Stimulated activated CD8-positive, alpha-beta memory T cell treated with anti-CD3 and anti-CD28 coated beads, Interleukin-12 subunit alpha, Interleukin-12 subunit beta, amount 100 ng/mL, for 24 hours (primary cell): ENCODE data around the gene HMCN2.

ENCODE experiments used
- DNase-seq: peaks from one replicate; pipeline ENCODE4 v3.0.0-alpha.2; 2020; ENCODE audit errors: extremely low read depth

Gene HMCN2, protein sequence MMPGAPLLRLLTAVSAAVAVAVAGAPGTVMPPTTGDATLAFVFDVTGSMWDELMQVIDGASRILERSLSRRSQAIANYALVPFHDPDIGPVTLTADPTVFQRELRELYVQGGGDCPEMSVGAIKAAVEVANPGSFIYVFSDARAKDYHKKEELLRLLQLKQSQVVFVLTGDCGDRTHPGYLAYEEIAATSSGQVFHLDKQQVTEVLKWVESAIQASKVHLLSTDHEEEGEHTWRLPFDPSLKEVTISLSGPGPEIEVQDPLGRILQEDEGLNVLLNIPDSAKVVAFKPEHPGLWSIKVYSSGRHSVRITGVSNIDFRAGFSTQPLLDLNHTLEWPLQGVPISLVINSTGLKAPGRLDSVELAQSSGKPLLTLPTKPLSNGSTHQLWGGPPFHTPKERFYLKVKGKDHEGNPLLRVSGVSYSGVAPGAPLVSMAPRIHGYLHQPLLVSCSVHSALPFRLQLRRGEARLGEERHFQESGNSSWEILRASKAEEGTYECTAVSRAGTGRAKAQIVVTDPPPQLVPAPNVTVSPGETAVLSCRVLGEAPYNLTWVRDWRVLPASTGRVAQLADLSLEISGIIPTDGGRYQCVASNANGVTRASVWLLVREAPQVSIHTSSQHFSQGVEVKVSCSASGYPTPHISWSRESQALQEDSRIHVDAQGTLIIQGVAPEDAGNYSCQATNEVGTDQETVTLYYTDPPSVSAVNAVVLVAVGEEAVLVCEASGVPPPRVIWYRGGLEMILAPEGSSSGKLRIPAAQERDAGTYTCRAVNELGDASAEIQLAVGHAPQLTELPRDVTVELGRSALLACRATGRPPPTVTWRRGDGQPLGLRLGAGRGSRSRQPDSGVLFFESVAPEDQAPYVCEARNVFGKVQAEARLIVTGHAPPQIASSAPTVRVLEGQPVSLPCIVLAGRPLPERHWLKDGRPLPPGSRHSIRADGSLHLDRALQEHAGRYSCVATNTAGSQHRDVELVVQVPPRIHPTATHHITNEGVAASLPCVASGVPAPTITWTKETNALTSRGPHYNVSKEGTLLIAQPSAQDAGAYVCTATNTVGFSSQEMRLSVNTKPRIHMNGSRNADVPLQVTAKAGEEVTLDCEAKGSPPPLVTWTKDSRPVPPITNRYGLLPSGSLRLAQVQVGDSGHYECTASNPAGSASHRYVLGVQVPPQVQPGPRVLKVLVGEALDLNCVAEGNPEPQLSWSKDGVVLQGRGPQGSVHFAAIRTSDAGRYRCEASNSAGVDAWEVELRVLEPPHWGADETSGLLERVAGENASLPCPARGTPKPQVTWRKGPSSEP (N-terminal part only)

DNA sequence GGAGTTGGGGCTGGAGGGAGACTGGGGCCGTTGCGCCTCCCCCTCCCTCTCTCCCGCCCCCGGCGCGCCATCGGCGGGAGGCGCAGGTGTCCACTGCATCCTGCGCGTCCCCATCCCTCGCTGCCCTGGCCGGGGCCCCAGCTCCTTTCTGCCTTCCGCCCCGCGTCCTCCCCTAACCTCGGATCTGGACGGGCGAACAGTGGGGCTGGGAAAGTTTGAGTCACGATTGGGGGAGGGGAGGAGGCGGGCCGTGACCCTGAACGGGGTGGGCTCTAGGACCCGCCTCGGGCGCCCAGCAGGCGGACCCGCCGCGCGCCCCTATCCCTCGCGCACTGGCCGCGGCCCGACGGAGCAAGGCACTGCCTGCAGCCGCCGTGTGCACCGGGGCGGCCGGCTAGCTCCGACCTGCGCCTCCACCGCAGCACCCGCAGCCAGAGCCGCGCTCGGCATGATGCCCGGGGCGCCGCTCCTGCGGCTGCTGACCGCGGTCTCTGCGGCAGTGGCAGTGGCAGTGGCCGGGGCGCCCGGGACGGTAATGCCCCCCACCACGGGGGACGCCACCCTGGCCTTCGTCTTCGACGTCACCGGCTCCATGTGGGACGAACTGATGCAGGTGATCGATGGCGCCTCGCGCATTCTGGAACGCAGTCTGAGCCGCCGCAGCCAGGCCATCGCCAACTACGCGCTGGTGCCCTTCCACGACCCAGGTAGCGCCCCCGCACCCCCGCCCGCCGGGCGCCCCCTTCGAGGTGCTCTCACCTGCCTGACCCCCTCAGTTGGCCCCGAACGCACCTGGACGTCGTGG, at the start of gene HMCN2:
Gene HMCN2, plus strand, starts transcription at position 330 of the 805 bp plus-strand sequence. Its CDS starts 119 bp downstream, at position 449.
- no peak for DNase-seq

- DNase-seq = no peak
These were observed 47.7 kb upstream of the HMCN2 start for GRCh38 chr9:130217838-130218237.

DNA sequence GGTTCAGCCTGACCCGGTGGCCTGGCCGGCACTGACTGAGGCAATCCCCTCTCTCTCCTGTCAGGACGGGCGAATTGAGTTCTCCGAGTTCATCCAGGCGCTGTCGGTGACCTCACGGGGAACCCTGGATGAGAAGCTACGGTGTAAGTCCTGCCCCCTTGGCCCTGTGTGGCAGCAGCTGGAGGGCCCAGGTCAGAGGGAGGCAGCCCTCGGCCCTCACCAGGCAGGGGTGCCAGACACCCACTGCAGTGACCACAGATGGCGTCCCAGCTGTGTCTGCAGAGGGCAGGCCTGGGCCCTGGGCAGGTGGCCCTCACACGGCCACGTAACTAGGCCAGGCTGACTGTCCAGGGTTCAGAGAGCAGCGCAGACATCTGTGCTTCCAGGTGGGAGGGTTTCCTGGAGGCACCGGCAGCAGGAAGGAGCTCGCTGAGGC, 45.9 kb upstream of the HMCN2 start:
- DNase-seq = no peak

DNA sequence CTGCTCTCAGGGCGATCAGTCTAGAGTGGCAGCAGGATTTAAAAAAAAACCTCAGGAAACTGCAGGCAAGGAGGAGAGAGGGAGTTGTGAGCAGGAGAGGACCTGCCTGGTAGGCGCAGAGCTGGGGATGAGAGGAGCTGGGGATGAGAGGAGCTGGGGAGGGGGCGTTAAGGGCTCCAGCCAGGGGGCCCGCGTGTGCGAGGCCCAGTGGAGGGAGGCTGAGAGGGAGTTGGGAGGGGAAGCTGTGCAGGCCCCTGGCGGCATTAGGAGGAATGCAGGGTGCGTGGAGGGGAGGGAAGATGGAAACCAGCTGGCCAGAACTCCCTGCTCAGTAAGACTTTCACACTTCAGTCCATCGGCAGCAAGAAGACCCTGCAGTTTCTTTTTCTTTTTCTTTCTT, 45.2 kb upstream of the HMCN2 start:
- no peak for DNase-seq

GRCh38 chr9:130222833-130223232, 42.7 kb upstream of the HMCN2 start:
- DNase-seq = no peak

DNA sequence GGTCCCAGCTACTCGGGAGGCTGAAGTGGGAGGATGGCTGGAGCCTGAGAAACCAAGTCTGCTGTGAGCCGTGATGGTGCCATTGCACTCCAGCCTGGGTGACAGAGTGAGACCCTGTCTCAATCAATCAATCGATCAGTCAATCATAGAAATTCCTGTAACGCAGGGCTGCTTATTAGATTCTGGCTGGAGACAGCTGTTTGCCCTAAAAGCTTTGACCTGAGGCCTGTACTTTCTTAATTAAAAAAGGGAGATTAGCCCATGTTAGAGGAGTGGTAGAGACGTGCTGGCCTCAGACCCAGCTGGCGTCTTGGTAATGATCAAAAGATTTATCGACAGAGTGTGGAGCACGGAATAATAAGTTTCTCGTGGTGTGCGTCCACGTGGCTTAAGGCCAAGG, 40.5 kb upstream of the HMCN2 start:
- DNase-seq = no peak

GRCh38 chr9:130225586-130225985, 40.0 kb upstream of the HMCN2 start:
- no peak for DNase-seq

DNA sequence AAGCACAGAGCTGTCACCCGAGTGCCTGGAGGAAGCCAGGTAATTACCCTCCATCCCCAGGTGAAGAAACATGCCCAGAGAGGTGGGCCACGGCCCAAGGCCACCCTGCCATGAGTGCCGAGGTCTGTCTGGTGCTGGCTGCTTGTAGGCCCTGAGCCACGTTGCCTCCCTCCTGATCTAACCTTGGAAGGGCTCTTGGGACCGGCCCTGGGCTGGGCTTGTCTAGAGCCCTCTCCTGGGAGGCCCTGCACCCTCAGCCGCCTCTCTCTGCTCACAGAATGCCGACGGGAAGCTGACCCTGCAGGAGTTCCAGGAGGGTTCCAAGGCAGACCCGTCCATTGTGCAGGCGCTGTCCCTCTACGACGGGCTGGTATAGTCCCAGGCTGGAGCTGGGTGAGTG, 39.4 kb upstream of the HMCN2 start:
- no peak for DNase-seq

DNA sequence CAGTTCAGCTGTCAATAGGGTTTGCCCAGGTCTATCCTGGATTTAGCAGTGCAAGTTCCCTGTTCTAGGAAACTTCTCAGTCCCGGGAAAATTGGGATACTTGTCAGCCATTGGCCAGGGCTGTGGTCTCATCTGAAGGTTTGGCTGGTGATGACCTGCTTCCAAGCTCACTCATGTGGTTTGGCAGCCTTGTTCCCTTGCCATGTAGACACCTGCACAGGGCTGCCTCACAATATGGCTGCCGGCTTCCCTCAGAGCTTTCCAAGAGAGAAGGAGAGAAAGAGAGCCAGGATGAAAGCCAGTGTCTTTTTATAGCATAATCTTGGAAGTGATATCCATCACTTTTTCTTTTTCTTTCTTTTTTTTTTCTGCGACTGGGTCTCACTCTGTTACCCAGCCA, 37.7 kb upstream of the HMCN2 start:
- no peak for DNase-seq

DNA sequence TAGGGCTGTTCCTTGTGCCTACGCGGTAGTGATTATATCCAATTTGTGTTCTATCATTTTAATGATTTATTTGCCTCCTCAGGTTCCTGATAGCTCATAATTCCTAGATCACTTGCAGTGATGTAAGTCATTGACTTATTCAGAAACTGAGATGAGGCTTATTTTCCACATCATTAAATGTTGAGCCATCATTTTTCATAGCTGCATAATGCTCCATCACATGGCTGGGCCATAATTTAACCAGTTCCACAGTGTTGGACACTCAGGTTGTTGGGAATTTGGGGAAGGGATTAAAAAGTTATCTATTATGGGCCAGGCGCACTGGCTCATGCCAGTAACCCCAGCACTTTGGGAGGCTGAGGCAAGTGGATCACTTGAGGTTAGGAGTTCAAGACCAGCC, 35.8 kb upstream of the HMCN2 start:
- no peak for DNase-seq

- DNase-seq = no peak
These were observed 34.9 kb upstream of the HMCN2 start for GRCh38 chr9:130230631-130231030.

GRCh38 chr9:130232899-130233586, 32.5 kb upstream of the HMCN2 start:
- DNase-seq = no peak

- no peak for DNase-seq
These were observed 32.0 kb upstream of the HMCN2 start for GRCh38 chr9:130233587-130233945.

DNA sequence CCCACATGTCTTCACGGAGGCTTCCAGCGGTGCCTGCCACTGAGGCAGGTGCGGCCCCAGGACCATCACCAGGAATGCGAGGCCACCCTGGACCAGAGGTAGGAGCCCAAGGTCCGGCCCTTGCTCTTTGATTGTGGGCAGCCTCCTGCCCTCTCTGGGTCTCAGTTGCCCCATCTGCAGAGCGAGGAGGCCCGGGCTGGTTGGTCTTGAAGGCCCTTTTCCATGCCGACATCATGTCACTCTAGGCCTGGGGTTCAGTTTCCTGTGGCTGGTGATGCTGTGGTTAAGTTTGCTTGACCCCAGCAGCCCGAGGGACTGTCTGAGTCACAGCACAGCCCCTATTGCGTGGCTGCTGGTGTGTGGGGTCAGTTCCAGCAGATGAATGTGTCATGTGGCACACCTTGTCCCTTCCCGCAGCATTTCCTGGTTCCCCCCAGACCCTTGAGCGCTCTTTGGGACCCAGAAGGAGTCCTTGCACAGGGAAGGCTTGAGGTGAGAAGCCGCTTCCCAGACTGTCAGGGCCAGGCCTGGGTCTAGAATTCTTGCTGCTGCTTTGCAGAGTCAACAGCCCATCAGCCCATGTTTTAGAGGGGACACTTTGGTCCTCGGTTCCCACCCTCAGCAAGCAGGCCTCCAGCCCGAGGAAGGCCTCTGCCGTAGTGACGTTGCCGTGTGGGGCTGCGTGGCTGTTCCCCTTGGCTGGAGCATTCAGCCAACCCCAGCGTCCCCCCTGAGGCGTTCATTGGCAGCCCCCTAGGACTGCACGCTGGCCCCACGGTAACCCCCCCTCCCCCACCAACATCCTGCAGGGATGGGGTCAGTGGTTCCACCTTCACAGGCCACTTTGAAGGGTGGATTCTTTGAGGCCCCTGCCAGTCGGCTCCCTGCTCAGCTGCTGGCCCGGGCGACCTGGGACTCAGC, 31.0 kb upstream of the HMCN2 start:
- no peak for DNase-seq

DNA sequence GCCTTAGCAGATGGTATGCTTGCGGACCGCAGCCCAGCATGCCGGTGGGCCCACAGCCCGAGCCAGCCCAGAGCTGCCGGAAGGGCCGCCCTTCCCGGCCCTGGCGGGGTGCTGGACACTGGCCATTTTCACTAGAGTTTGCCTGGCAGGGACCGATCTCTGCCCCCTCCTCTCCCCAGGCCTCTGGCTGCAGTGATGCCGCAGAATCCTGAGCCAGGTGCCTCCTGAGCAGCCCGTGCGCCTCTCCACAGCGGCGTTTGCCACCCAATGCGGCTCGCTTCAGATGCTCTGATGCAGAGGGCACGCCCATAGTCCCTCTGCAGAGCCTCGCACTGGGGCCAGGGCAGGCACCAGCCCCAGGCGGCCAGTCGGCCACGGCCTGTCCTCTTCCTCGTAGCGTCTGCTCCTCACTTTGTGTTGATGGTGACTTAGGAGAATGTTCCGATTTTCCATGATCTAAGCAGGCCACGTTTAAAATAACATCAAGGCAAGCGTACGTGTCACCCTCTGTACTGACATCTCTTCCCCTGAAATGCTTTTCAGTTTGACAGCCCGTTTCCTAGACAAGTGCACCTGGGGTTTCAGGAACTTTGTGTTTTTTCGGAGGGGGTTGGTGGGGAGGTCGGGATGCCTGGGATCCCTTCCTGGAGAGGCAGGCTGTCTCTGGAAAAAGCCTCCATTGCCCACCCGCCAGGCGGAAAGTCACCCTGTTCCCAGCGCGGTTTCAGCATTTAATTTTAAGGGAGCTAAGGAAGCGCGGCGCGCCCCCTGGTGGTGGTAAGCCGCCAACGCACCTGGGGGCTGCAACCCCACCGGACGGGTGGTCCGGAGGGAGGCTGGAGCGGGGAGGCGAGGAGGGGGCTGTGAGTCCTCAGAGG, 29.8 kb upstream of the HMCN2 start:
- DNase-seq = peak; percentile 33

GRCh38 chr9:130236436-130236985, 29.0 kb upstream of the HMCN2 start:
- DNase-seq = no peak

DNA sequence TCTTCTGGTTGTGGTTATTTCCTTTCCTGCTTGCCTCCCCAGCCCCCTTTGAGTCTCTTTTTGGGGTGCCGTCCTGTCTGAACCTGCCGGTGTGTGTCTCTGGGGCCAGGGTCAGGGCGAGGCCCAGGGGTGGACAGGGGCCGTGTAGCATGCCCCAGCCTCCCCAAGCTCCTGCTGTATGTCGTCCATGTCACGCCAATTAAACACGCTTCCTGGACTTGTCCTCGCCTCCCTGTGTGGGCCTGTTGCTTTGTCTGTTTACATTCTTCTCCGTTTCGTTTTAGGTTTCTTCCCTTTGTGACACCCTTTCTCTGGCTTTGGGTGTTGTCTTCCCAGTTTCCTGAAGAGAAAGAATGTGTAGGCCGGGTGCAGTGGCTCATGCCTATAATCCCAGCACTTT, 28.5 kb upstream of the HMCN2 start:
- no peak for DNase-seq
